ENCODE measurements around the gene CCDC70.
A peak's percentile ranks its signal among the peaks of the same experiment; 100 is the strongest.

The CCDC70 gene

DNA sequence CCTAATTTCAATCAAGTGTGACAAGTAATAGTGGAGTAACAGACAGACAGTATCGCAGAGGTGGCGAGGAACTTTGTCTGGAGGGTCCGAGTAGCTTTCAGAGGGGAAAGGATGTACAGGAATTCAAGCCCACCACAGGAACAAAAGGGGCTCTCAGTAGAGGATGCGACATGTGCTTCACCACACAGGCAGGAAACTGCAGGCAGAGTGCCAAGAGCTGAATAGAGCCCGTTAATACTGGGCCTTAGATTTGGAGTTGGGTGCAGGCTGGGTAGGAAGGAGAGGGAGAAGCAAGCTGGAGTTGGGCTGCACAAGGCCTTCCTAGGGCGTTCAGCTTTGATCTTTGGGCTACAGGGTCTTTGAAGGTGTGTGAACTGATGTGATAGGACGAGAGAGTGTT lies 1.2 kb downstream of the CCDC70 start:
- DNase-seq (ENCODE audit: low spot score) = no peak

DNA sequence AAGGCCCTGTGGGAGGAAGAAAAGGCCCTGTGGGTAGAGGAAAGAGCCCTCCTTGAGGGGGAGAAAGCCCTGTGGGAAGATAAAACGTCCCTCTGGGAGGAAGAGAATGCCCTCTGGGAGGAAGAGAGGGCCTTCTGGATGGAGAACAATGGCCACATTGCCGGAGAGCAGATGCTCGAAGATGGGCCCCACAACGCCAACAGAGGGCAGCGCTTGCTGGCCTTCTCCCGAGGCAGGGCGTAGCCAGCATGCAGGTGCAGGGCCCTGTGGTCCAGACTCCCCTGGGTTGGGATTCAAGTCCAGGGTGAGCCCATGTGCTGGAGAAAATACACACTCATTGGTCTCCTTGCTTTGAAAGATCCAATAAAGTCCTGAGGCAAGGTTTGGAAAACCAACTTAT lies 4.1 kb downstream of the CCDC70 start:
- DNase-seq (ENCODE audit: low spot score) = no peak

DNA sequence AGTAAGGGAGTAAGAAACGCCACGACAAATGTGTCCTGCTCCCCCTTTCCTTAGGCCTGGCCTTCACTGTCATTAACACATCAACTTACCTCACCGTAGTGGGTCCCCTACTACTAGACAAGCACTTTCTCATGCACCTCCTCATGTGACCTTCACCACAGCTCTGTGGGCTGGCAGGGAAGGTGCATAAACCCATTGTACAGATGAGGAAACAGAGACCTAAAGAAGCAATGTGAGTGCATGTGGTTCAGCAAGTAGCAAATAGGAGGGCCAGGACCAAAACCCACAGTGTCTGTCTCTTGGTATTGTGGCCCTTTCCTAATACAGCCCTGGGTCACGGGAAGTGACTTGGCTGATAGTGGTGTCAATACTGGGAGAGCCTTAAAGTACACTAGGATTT lies 5.3 kb downstream of the CCDC70 start:
- no peak for DNase-seq (ENCODE audit: low spot score)

DNA sequence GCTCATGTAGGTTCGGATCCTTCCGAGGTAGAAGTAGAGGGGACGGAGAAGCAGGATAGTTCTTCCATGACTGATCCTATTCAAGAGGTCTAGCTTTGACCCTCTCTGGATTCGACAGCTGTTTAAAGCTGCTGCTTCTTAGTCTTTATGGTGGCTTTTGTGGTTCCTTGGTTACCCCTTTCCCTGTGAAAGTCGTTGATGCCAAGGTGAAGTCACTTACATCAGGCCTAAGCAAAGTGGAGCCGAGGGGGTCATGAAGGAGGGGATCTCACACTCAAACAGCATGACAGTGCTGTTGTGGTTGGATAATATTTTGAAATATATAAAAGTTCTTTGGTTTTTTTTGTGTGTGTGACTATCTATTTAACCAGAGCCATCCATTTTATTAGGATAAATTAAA lies 8.1 kb downstream of the CCDC70 start:
- no peak for DNase-seq (ENCODE audit: low spot score)

DNA sequence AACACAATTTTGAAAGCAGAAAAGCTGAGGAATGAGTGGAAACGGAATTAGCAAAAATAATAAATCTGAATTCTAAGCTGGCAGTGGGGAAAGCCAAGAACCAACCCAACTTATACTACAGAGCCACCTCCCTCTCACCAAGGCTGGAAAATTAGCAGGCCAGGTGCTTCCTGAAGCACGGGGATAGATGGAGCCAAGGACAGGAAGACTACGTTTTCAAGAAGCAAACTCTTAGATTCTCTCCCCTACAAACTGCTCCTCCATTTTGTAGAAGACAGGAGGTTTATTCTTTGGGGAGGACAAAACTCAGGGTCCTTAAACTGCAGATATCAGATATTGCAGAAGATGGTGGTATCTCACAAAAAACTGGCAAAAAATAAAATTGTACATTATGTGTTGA lies 8.8 kb downstream of the CCDC70 start:
- DNase-seq (ENCODE audit: low spot score) = no peak

DNA sequence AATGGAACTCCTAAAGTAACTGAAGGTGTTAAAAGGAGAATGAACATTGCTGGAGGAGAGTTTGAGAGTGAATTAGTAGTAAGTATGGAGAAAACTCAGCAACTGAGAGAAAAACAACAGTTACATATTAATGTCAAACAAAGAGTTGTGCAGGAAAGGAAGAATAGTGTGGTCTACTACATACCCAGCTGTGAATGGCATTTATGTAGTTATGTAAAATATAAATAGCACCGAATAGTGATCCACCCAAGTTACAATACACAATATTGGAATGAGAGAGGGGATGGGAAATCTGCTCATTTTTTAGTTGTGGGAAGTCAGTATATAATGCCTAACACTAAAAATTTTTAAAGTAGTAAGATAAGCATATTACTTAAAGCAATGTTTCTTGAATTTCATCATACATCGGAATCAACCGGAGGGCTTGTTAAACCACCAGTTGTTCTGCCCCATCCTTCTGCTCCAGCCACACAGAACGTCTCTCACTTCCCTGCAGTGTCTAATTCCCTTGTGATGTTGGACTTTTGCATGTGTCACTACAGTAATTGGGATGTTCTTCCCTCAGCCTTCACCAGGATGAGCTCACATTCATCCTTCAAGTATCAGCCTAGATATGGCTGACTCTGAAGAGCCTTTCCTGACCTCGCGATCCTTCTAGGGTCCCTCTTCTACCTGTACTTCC lies 11.5 kb downstream of the CCDC70 start:
- no peak for DNase-seq (ENCODE audit: low spot score)

DNA sequence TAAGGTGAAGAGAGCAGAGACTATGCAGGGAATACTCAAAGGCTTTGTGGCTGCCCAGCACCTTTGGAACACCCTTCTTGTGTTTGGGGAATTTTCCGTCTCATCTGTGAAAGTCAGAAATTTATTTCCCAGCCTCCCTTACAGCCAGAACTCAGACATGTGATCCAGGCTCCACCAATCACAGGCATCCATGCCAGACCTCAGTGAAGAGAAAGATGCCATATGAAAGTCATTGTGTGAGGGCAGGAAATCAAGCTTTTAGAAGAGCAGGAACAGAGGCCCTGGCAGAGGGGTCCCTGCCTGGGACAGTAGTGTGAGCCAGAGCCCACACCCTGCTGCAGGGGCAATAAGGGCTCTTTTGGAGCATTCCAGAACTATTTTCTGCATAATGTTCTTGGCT lies 12.1 kb downstream of the CCDC70 start:
- DNase-seq (ENCODE audit: low spot score) = no peak

DNA sequence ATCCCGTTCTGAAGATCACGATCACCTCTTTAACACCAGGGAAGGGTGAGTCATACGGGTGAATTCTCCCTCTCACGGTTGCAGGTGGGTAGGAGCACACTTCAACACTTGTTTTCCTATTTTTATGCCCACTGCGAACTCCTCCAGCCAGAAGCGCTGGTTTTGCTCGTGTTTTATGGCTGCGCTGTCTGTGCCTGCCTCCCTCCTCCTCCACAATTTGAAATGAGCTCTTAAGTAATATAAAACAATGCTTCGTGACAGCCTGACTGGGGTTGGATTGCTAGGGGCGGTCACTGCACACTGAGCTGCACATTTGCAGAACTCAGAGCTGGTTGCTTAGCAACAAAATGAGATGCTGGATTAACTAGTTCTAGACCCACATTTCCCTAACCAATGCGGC lies 12.9 kb downstream of the CCDC70 start:
- DNase-seq (ENCODE audit: low spot score) = no peak

DNA sequence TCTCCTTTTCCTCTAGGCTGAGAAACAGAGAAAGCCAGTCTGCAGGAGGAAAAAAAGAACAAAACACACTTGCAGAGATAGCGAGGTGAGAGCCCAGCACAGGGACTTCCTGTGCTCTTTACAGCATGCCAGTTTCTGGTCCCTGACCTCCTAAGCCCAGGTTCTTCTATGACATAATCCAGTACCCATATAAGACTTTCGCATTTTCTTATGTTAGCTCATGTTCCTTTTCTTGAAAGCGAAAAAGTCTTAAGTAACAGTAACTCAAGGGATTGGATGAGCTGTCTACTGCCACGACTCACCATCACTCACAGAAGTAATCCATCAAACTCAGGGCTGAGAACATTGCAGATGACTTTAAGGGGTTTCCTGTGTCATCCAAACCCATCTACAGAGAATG lies 17.4 kb downstream of the CCDC70 start:
- no peak for DNase-seq (ENCODE audit: low spot score)

DNA sequence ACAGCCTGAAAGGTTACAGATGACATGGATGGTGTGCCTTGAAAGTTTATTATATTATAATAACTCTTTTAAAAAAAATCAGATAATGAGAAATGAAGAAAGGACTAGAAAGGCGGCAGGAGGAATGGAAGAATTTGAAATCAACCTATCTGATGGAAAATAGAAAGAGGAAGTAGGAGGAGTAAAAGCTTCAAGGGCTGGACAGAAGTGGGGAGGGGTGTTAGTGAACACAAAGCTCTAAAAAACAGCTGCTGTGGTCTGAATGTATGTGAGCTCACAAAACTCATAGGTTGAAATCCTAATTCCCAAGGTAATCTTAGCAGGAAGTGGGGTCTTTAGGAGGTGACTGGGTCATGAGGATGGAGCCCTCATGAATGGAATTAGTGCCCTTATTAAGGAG lies 19.5 kb downstream of the CCDC70 start:
- no peak for DNase-seq (ENCODE audit: low spot score)

DNA sequence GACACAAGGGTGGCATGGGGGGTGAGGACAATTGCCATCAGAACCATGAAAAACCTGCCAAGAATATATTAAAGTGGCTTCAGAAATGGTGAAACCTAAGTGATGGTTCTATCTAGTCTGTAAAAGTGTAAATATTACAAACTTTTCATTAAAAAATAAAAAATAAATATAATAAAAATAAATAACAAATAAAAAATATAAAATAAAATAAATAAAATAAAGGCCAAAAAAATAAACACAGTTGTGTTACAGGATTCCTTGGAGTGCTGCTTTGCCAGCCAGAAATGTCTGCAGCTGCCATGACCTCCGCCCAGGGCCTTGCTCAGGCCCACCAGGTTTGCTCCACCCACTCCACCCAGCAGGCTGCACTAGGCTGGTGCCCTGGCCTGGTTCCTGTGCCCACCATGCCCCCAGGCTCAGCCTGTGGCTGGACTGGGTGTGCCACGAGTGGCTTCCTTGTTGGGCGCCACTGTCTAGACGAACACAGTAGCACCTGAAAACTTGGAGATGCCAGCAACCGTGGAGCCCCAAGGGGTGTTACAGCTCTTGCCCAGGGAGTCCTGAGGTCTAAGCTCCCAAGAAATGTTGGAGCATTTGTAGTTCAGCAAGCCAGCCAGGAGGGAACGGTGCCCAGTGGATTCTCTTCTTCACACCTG lies 20.9 kb downstream of the CCDC70 start:
- DNase-seq (ENCODE audit: low spot score) = no peak

DNA sequence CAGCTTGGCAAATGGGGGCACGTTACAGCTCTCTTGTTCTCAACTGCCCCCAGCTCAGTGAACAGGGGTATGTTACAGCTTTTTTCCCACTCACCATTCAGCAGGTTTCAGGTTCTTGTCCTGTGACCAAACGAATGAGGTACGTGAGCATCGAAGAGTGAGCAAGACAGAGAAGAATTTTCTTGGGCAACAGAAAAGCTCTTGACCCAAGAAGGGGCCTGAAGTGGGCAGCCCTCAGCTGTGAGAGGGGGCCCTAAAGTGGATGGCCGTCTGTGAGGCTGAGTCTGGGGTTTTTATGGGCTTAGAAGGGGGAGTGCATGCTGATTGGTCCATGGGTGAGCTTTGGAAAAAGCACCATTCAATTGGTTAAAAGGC lies 21.4 kb downstream of the CCDC70 start:
- DNase-seq (ENCODE audit: low spot score) = no peak

DNA sequence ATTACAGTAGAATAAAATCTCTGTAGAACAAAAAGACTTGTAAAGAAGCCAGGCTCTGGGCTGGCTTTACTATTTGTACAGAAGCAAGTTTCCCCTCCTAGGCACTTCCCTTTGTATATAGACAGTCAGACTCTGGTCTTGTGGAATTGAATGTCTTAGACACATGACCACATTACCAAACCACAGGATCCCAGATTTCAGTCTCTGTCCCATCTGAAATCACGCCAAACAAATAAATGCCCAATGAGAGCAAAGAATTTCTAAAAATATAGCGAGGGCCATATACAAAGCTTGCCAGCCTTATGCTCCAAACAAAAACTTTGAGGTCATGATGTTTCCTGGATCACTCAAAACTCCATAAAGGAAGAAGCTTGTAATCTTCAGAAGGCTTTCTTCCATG lies 23.9 kb downstream of the CCDC70 start:
- DNase-seq (ENCODE audit: low spot score) = no peak

DNA sequence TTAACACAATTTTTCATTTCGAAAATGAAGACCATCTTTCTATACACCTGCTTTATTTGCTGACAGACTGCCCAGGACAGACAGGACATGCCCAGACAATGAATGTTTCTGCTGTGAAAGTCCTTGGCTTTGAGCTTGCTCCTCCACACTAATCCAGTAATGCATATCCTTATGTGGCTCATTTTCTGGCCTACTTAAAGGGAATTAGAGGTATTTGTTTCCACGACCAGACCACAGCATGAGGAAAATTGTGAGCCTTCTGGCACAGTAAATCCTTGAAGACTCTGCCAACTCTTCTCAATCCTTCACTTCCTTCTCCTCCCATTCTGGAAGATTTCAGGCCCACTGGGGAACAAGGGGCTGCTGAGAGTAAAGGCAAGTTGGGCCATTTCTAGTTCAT lies 25.7 kb downstream of the CCDC70 start:
- DNase-seq (ENCODE audit: low spot score) = no peak

DNA sequence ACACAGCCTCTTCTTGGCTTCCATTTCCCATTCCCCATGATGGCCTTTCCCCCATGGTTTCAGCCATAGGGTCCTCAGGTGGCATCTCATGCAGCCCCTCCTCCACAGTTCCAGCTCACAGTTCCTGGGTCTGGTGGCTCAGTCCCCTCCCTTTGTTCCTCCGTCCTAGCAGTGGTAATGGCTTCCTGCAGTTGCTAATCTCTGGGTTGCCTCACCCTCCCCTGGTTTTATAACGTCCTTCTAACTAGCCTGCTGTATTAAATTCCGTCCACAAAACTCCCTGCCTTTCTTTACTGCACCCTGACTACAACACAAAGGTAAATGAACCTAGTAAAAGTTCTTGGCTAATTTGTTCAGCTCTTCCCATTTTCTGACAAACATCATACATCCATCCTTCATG lies 30.9 kb downstream of the CCDC70 start:
- DNase-seq (ENCODE audit: low spot score) = no peak

DNA sequence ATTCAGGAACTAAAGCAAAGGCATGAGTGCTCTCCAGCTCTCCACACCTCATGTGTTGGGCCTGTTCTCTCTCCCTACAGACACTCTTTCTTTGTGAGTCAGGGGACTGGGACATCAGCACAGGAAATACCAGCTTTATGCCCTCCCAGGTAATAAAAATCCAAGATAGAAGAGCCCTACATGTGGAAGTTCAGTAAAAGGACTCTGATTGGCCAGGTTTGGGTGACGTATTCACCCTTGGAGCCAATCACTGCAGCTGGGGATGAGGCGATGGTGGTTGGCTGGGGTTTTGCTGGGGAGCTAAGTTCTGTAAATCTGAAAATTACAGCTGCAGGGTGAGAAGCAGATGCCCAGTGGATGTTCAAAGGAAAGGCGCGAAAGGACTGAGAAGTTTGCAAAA lies 32.5 kb downstream of the CCDC70 start:
- DNase-seq (ENCODE audit: low spot score) = no peak

DNA sequence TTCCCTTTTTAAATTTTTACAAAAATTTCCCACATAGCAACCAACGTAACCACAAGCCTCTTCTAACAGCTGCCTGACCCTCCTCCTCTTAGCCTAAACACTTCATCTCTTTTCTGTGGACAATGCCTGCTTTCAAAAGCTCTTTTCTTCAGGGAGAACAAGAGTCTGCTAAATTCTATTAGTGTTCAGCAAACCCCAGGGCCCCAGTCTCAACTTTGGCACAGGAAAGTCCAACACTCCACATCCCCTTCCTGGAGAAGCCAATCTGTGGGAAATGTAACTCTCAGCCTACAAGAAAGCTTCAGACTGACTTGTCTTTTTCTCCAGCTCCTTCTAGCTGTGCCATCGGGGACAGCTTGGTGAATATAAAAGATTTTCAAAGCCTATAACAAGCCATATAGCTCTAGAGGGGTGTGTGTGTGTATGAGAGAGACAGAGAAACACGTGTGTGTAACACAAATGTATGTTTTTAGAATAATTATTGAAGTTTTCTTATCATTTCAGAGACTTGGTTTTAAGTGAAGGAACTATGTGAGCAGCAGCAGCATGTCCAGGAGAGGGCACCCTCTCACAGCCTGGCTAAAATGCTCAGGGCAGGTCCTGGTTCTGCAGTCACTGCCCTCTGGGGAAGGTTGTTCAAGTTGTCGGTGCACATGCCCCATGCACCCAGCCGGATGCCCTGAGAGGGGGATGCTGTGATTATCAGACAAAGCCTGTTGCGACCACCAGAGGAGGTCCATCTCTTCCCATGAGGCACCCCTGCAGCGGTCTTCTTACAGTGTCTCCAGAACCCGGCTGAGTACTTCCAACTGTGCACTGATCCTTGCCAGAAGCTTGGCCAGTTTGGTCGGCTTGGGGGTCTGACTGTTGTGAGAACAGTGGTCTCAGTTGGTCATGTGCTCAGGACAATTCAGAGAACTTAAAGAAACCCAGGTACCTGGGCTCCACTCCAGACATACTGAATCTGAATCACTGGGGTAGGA lies 34.4 kb downstream of the CCDC70 start:
- peak; percentile 30 for DNase-seq (ENCODE audit: low spot score)

DNA sequence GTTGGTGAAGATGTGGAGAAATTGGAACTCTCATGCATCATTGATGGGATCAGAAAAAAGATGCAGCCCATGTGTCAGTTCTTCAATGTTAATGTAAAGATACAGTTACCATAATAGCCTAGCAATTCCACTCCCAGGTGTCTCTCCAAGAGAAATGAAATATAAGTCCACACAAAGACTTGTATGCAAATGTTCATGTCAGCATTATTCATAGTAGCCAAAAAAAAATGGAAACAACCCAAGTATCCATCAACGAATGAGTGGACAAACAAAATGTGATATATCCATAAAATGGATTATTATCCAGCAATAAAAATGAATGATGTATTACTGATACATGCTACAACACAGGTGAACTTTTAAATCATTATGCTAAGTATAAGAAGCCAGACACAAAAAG lies 38.7 kb downstream of the CCDC70 start:
- no peak for DNase-seq (ENCODE audit: low spot score)

DNA sequence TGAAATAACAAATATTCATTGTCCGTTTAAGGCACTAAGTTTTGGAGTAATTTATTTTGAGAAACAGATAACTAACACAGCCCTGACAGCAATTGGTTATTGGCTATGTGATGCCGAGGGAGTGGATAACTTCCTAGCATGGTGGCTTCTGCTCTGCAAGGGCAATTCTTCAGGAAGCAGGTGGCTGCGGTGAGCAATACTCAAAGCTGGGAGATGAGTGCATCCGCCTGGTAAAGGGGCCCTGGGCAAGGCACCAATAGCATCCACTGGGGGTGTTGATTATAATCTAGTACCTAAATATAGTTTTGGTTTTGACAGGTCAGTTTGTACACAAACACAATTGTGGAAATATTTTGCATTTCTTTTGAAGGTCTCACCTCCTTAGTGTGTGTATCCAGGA lies 41.0 kb downstream of the CCDC70 start:
- no peak for DNase-seq (ENCODE audit: low spot score)

DNA sequence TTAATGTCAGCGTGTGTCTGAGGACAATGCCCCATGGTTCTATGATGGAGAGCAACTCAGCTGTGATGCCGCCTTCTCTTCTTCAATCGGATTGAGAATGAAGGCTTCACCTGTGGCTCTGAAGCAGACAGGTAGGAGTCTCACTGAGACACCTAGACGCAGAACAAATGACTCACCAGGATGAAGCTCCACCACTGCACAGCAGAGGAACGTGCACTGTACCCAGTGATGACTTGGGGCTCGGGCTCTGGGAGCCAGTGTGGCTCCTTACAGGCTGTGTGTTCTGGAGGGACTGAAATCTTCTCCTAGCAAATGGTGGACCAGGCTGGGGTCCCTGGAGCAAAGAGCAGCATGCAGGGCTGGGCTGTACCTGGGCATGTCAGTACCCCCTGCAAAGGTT lies 44.0 kb downstream of the CCDC70 start:
- no peak for DNase-seq (ENCODE audit: low spot score)

DNA sequence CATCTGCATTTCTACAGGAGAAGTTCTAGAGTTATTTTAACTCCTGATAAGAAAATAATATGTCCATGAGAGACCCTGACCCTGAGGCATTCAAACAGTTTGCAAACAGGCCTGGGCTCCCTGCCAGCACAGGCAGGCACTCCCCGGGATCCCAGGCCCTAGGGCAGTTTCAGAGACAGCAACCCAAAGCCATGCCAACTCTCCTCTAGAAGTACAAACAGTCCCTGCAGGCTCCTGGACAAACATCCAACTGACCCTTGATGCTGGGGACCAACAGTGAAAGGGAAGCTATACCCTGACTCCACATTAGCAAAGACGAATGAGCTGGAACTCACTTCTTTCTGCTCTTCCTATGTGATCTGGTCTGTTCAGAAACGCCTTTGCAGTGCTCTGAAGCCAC lies 44.8 kb downstream of the CCDC70 start:
- no peak for DNase-seq (ENCODE audit: low spot score)

DNA sequence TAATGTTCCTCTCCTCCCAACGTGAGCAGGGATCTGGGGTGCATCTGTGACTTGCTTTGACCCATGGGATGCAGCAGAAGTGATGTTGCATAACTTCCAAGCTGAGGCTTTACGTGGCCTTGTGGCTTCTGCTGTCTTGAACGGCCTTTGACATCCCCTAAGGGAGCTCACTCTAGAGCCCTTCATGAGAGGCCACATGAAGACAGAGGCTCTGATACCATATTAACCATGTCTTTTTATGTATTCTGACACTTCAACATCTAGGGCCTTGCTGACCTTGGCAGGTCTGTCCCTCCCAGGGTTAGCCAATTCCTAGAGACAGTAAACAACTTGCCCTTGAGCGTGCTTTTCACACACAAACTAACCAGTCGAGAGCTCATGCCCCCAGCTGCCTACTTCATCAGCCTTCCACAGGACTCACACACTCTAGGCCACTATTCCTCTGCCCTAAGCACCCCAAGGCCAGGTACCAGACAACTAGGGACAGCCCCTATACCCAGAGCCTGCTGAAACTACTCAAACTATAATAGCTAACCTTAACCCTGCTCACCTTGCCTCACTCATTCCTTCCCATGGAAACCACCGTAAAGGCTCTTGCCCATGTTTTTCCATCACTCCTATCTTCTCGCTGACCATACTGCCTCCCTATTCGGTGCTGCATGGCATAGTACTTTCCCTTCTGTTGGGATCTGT lies 45.4 kb downstream of the CCDC70 start:
- no peak for DNase-seq (ENCODE audit: low spot score)

All from CD4-positive, alpha-beta T cell treated with Interleukin-15 for 4 hours (primary cell).